ENCODE measurements around the gene FBXW5. TPM values are rescaled to one million over a fixed set of nuclear protein-coding genes. Genes with fewer than 3 reads are reported as not detected.

FBXW5 gene
- total and polyA plus RNA-seq, 10 of the 15 experiments (the other 5 are each of a cell fraction or from before 2014, with no cell fraction given), result 0.21 to 97.3 (median 44.5) TPM

- no peak for TF ChIP-seq PML (IDR thresholded peaks at IDR 0.05; ENCODE audit: low read length)
Measured at GRCh38 chr9:136956604-136957003, 12.1 kb upstream of the FBXW5 start (continued).

- POLR2A ChIA-PET, result no interaction called here
- no peaks in the 10 kb centered on the region for H3K36me3 ChIP-seq (ENCODE audit: control insufficient read depth in 2 of 2, insufficient read depth in 2 of 2, low read length in 1 of 2)
- ATAC-seq, result no peak
- no peaks in the 10 kb centered on the region for H3K9me3 ChIP-seq (replicated peaks; ENCODE audit: control insufficient read depth, insufficient read depth, low read length)
- no peak overlapping the region for H3K4me2 ChIP-seq (ENCODE audit: control insufficient read depth, insufficient read depth)
- H3K79me2 ChIP-seq (ENCODE audit: control insufficient read depth, insufficient read depth, low read length), result no peaks in the 10 kb centered on the region
- H3K4me1 ChIP-seq (ENCODE audit: control insufficient read depth, insufficient read depth, low read length), result no peaks in the 10 kb centered on the region
- H2AFZ ChIP-seq (ENCODE audit: control insufficient read depth, low read depth, low read length), result no peak overlapping the region
- WGBS (ENCODE audit: insufficient coverage, insufficient replicate concordance, low lambda C conversion rate, missing lambda C conversion rate), result 44% methylated on average over 9 of the region's 9 CpGs
- no peaks in the 10 kb centered on the region for H4K20me1 ChIP-seq (ENCODE audit: control insufficient read depth, insufficient read depth)
- H3K27ac ChIP-seq (ENCODE audit: control insufficient read depth, insufficient read depth), result no peak overlapping the region
- BruUV-seq (replicated peaks), result no TSS peak
- intact Hi-C loops (cut with micrococcal nuclease; ENCODE audit: unreplicated experiment), result no loop called here
- DNase-seq (ENCODE audit: low read depth, low spot score), result no peak
- RAD21 ChIA-PET (ENCODE audit: unreplicated experiment), result no interaction called here
- H3K27me3 ChIP-seq (replicated peaks in 1 of 2; ENCODE audit: control insufficient read depth in 2 of 2, insufficient read depth in 2 of 2, low read length in 1 of 2), result no peaks in the 10 kb centered on the region
- in situ Hi-C loops (cut with MboI), result no loop called here
- SMC1A ChIA-PET (ENCODE audit: uncharacterized antibody, unreplicated experiment), result no interaction called here
- CTCF ChIA-PET, result no interaction called here
- H3K9ac ChIP-seq (ENCODE audit: control insufficient read depth, insufficient read depth, low read length), result no peak overlapping the region
- no peak for FAIRE-seq
- TF ChIP-seq IRF4 (IDR thresholded peaks at IDR 0.05; ENCODE audit: low read depth, low read length) (no peak), ZNF592 (IDR thresholded peaks at IDR 0.05) (no peak), POLR2A (IDR thresholded peaks at IDR 0.05; ENCODE audit: low read depth, low read length) (no peak), BACH1 (IDR thresholded peaks at IDR 0.05; ENCODE audit: borderline replicate concordance) (no peak), IKZF2 (IDR thresholded peaks at IDR 0.05) (no peak), SMC3 (IDR thresholded peaks at IDR 0.05; ENCODE audit: borderline replicate concordance, low read length) (no peak), FOXK2 (IDR thresholded peaks at IDR 0.05) (no peak), RAD21 (IDR thresholded peaks at IDR 0.05; ENCODE audit: insufficient read depth, low read depth, low read length) (no peak), SREBF2 (IDR thresholded peaks at IDR 0.05; ENCODE audit: low read length) (no peak)
- TF ChIP-seq, protein P1, sequence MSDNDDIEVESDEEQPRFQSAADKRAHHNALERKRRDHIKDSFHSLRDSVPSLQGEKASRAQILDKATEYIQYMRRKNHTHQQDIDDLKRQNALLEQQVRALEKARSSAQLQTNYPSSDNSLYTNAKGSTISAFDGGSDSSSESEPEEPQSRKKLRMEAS (IDR thresholded peaks at IDR 0.05; ENCODE audit: low read depth, low read length), result no peak
- TF ChIP-seq, protein P2, sequence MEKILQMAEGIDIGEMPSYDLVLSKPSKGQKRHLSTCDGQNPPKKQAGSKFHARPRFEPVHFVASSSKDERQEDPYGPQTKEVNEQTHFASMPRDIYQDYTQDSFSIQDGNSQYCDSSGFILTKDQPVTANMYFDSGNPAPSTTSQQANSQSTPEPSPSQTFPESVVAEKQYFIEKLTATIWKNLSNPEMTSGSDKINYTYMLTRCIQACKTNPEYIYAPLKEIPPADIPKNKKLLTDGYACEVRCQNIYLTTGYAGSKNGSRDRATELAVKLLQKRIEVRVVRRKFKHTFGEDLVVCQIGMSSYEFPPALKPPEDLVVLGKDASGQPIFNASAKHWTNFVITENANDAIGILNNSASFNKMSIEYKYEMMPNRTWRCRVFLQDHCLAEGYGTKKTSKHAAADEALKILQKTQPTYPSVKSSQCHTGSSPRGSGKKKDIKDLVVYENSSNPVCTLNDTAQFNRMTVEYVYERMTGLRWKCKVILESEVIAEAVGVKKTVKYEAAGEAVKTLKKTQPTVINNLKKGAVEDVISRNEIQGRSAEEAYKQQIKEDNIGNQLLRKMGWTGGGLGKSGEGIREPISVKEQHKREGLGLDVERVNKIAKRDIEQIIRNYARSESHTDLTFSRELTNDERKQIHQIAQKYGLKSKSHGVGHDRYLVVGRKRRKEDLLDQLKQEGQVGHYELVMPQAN (conservative IDR thresholded peaks at IDR 0.05), result no peak
- no peak overlapping the region for H3K4me3 ChIP-seq
Measured at GRCh38 chr9:136955943-136956335, 11.4 kb upstream of the FBXW5 start.
